ENCODE measurements around the gene HSFX2. TPM values are rescaled to one million over a fixed set of nuclear protein-coding genes. Genes with fewer than 3 reads are reported as not detected.
"Not testable (repeated sequence)": the region's sequence is repeated elsewhere in the genome, so short reads cannot be mapped to it uniquely, and the experiment has no call there.

HSFX2 gene
- total and polyA plus RNA-seq, 4 experiments from 2014 or later = 0.31 to 0.64 TPM; not detected in 2

- Mint-ChIP-seq H3K4me3 (no peak overlapping the region), H3K9me3 (peaks cover 0 to 2% (median 0%) of the 10 kb centered on the region in 8 donors), H3K27me3 (no peaks in the 10 kb centered on the region), H3K4me1 (peaks cover 5 to 23% (median 16%) of the 10 kb centered on the region in 4 donors), H3K27ac (no peak overlapping the region), H3K36me3 (no peaks in the 10 kb centered on the region)
- POLR2A ChIA-PET (ENCODE audit: partially characterized antibody) = no interaction called here
- intact Hi-C loops (cut with micrococcal nuclease) = no loop called here
- Histone ChIP-seq H3K4me1 (ENCODE audit: insufficient read depth, low read length) (peaks cover 3% of the 10 kb centered on the region), H3K36me3 (ENCODE audit: insufficient read depth, low read length) (no peaks in the 10 kb centered on the region), H3K27ac (ENCODE audit: low read depth, low read length) (no peak overlapping the region), H3K27me3 (ENCODE audit: insufficient read depth, low read length) (no peaks in the 10 kb centered on the region), H3K4me3 (ENCODE audit: low read length in 2 of 2) (no peak overlapping the region), H3K9me3 (ENCODE audit: control insufficient read depth in 1 of 2, low read length in 2 of 2) (no peaks in the 10 kb centered on the region)
- CTCF ChIA-PET (ENCODE audit: partially characterized antibody) = no interaction called here
- DNase-seq = no peak
Measured at GRCh38 chrX:149618871-149619270, 23.8 kb upstream of the HSFX2 start.

GRCh38 chrX:149611623-149612175, 16.6 kb upstream of the HSFX2 start:
- Mint-ChIP-seq H3K9me3 (no peaks in the 10 kb centered on the region), H3K27ac (no peak overlapping the region), H3K36me3 (peaks cover under 1 to 6% of the 10 kb centered on the region in 2 donors), H3K27me3 (no peaks in the 10 kb centered on the region), H3K4me1 (peaks cover 3 to 21% (median 12%) of the 10 kb centered on the region in 4 donors), H3K4me3 (no peak overlapping the region)
- CTCF ChIA-PET (ENCODE audit: partially characterized antibody) = no interaction called here
- no peak overlapping the region for H3K4me3 ChIP-seq (ENCODE audit: low read length in 2 of 2)
- no peaks in the 10 kb centered on the region for H3K9me3 ChIP-seq (ENCODE audit: control insufficient read depth in 1 of 2, low read length in 2 of 2)
- no peaks in the 10 kb centered on the region for H3K27me3 ChIP-seq (ENCODE audit: insufficient read depth, low read length)
- H3K27ac ChIP-seq (ENCODE audit: low read depth, low read length) = no peak overlapping the region
- POLR2A ChIA-PET (ENCODE audit: partially characterized antibody) = no interaction called here
- DNase-seq = no peak
- intact Hi-C loops (cut with micrococcal nuclease) = no loop called here
- H3K36me3 ChIP-seq (ENCODE audit: insufficient read depth, low read length) = no peaks in the 10 kb centered on the region
- peaks cover 3% of the 10 kb centered on the region for H3K4me1 ChIP-seq (ENCODE audit: insufficient read depth, low read length)

DNA sequence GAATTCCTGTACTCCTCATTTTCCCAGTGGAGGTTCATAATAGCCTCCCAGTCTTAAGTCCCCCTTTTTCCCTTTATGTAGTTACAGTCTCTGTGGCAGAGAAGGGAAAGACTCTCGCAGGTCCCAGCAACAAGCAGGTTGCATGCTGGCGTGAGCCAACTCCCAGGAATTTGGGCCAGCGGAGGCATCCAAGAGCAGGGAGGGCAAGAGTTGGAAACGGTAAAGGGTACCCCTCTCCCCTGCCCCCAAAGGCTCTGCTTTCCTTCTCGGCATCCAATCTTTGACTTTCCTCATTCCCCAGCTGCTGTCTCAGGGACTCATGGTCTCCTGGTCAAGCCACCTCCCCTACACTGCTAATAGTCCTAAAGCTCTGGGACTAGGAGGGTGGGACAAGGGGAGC, 15.4 kb upstream of the HSFX2 start:
- Mint-ChIP-seq H3K27ac (peak overlapping the region in 1 of 7 donors; percentile 20), H3K4me1 (peaks cover 2 to 15% (median 8%) of the 10 kb centered on the region in 4 donors), H3K9me3 (no peaks in the 10 kb centered on the region), H3K27me3 (no peaks in the 10 kb centered on the region), H3K4me3 (no peak overlapping the region), H3K36me3 (peaks cover 4 to 11% of the 10 kb centered on the region in 2 donors)
- CTCF ChIA-PET (ENCODE audit: partially characterized antibody) = no interaction called here
- no peaks in the 10 kb centered on the region for H3K9me3 ChIP-seq (ENCODE audit: control insufficient read depth in 1 of 2, low read length in 2 of 2)
- no peak overlapping the region for H3K27ac ChIP-seq (ENCODE audit: low read depth, low read length)
- intact Hi-C loops (cut with micrococcal nuclease) = no loop called here
- H3K27me3 ChIP-seq (ENCODE audit: insufficient read depth, low read length) = no peaks in the 10 kb centered on the region
- no peaks in the 10 kb centered on the region for H3K36me3 ChIP-seq (ENCODE audit: insufficient read depth, low read length)
- H3K4me1 ChIP-seq (ENCODE audit: insufficient read depth, low read length) = peaks cover 3% of the 10 kb centered on the region
- POLR2A ChIA-PET (ENCODE audit: partially characterized antibody) = no interaction called here
- no peak overlapping the region for H3K4me3 ChIP-seq (ENCODE audit: low read length in 2 of 2)
- DNase-seq = no peak

DNA sequence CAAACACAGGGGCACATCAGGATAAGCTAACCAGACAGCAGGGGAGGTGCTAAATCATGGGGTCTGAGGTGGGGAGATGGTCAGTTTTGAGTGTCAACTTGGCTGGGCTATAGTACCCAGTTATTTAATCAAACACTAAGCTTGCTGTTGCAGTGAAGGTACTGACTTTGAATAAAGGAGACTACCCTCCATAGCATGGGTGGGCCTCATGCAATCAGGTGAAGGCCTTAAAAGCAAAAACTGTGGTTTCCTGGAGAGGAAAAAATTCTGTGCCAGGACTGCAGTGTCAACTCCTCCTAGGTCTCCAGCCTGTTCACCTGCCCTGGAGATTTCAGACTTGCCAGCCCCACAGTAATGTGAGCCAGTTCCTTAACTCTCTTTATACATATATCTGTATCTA, 12.6 kb upstream of the HSFX2 start:
- Mint-ChIP-seq H3K36me3 (peaks cover 4 to 23% of the 10 kb centered on the region in 2 donors), H3K27ac (no peak overlapping the region), H3K27me3 (no peaks in the 10 kb centered on the region), H3K4me1 (peaks cover 0 to 3% (median 0%) of the 10 kb centered on the region in 4 donors), H3K9me3 (no peaks in the 10 kb centered on the region), H3K4me3 (no peak overlapping the region)
- no peak for DNase-seq
- H3K27ac ChIP-seq (ENCODE audit: low read depth, low read length) = no peak overlapping the region
- intact Hi-C loops (cut with micrococcal nuclease) = no loop called here
- no peaks in the 10 kb centered on the region for H3K36me3 ChIP-seq (ENCODE audit: insufficient read depth, low read length)
- no peaks in the 10 kb centered on the region for H3K4me1 ChIP-seq (ENCODE audit: insufficient read depth, low read length)
- ChIA-PET CTCF (ENCODE audit: partially characterized antibody) (no interaction called here), POLR2A (ENCODE audit: partially characterized antibody) (no interaction called here)
- H3K9me3 ChIP-seq (ENCODE audit: control insufficient read depth in 1 of 2, low read length in 2 of 2) = no peaks in the 10 kb centered on the region
- H3K4me3 ChIP-seq (ENCODE audit: low read length in 2 of 2) = no peak overlapping the region
- no peaks in the 10 kb centered on the region for H3K27me3 ChIP-seq (ENCODE audit: insufficient read depth, low read length)

DNA sequence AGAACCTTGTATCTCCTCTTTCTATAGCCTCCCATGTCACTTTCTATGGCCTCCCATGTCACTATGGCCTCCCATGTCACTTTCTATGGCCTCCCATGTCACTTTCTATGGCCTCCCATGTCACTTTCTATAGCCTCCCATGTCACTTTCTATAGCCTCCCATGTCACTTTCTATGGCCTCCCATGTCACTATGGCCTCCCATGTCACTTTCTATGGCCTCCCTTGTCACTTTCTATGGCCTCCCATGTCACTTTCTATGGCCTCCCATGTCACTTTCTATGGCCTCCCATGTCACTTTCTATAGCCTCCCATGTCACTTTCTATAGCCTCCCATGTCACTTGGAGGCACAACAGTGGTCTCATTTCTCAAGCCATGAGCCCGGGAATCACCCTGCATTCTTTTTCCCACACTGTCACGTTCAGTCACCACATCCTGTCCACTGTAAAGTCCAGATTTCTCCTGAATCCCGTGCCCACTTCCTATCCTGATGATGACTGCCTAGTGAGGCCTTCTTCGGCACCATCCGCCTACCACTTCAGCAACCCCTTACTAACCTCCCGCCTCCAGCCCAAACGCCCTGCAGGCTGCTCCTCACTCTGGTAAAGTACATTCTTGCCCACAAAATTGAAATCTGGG, 10.3 kb upstream of the HSFX2 start:
- H3K27ac ChIP-seq (ENCODE audit: low read depth, low read length); H3K9me3 ChIP-seq (ENCODE audit: control insufficient read depth in 1 of 2, low read length in 2 of 2); H3K4me1 ChIP-seq (ENCODE audit: insufficient read depth, low read length); CTCF ChIA-PET (ENCODE audit: partially characterized antibody); H3K4me3 Mint-ChIP-seq; POLR2A ChIA-PET (ENCODE audit: partially characterized antibody); H3K27me3 Mint-ChIP-seq; H3K4me1 Mint-ChIP-seq; H3K27ac Mint-ChIP-seq; DNase-seq; H3K36me3 ChIP-seq (ENCODE audit: insufficient read depth, low read length); H3K4me3 ChIP-seq (ENCODE audit: low read length in 2 of 2); H3K27me3 ChIP-seq (ENCODE audit: insufficient read depth, low read length); H3K9me3 Mint-ChIP-seq; intact Hi-C loops (cut with micrococcal nuclease): not testable (repeated sequence)
- H3K36me3 Mint-ChIP-seq = peaks cover 4 to 30% of the 10 kb centered on the region in 2 donors

- H3K36me3 Mint-ChIP-seq; H3K4me3 ChIP-seq (ENCODE audit: low read length in 2 of 2); DNase-seq; CTCF ChIA-PET (ENCODE audit: partially characterized antibody); intact Hi-C loops (cut with micrococcal nuclease); H3K4me1 Mint-ChIP-seq; H3K9me3 Mint-ChIP-seq; H3K9me3 ChIP-seq (ENCODE audit: control insufficient read depth in 1 of 2, low read length in 2 of 2); POLR2A ChIA-PET (ENCODE audit: partially characterized antibody); H3K27me3 ChIP-seq (ENCODE audit: insufficient read depth, low read length); H3K27ac Mint-ChIP-seq; H3K27me3 Mint-ChIP-seq; H3K4me1 ChIP-seq (ENCODE audit: insufficient read depth, low read length); H3K27ac ChIP-seq (ENCODE audit: low read depth, low read length); H3K36me3 ChIP-seq (ENCODE audit: insufficient read depth, low read length); H3K4me3 Mint-ChIP-seq: not testable (repeated sequence)
Measured at GRCh38 chrX:149598603-149599002, 3.5 kb upstream of the HSFX2 start.

DNA sequence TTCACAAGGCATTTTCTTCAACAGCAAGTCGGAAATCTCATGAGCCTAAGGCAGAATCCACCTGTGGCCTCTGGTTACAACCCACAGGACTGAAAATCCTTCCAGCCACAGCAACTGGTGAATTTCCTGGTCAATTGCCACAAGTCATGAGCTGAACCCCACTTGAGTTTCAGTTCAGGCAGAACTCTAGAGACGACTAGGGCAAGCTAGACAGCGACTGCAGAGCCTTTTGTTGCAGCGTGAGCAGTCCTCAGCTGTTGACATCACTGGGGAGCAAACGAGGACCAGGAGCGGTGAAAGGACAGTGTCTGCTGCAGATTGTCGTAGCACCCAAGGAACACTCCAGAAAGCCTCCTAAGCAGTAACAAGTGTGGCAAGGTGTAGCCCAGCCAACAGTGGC, 829 bp upstream of the HSFX2 start:
- intact Hi-C loops (cut with micrococcal nuclease); H3K4me3 ChIP-seq (ENCODE audit: low read length in 2 of 2); H3K9me3 Mint-ChIP-seq; POLR2A ChIA-PET (ENCODE audit: partially characterized antibody); CTCF ChIA-PET (ENCODE audit: partially characterized antibody); H3K4me1 Mint-ChIP-seq; H3K27me3 ChIP-seq (ENCODE audit: insufficient read depth, low read length); H3K36me3 Mint-ChIP-seq; H3K27ac ChIP-seq (ENCODE audit: low read depth, low read length); H3K27ac Mint-ChIP-seq; H3K4me3 Mint-ChIP-seq; H3K27me3 Mint-ChIP-seq; DNase-seq; H3K36me3 ChIP-seq (ENCODE audit: insufficient read depth, low read length); H3K9me3 ChIP-seq (ENCODE audit: control insufficient read depth in 1 of 2, low read length in 2 of 2); H3K4me1 ChIP-seq (ENCODE audit: insufficient read depth, low read length): not testable (repeated sequence)

- H3K4me1 Mint-ChIP-seq; H3K36me3 ChIP-seq (ENCODE audit: insufficient read depth, low read length); POLR2A ChIA-PET (ENCODE audit: partially characterized antibody); H3K4me3 ChIP-seq (ENCODE audit: low read length in 2 of 2); H3K27ac Mint-ChIP-seq; H3K4me1 ChIP-seq (ENCODE audit: insufficient read depth, low read length); H3K27me3 ChIP-seq (ENCODE audit: insufficient read depth, low read length); H3K27ac ChIP-seq (ENCODE audit: low read depth, low read length); CTCF ChIA-PET (ENCODE audit: partially characterized antibody); H3K9me3 Mint-ChIP-seq; H3K36me3 Mint-ChIP-seq; DNase-seq; H3K27me3 Mint-ChIP-seq; intact Hi-C loops (cut with micrococcal nuclease); H3K9me3 ChIP-seq (ENCODE audit: control insufficient read depth in 1 of 2, low read length in 2 of 2); H3K4me3 Mint-ChIP-seq: not testable (repeated sequence)
Measured at GRCh38 chrX:149590993-149591392, 4.1 kb downstream of the HSFX2 start.

All from CD4-positive, alpha-beta memory T cell (primary cell).